HCT116 (cell line): ENCODE results near the gene GPR17. TPM values are rescaled to one million over a fixed set of nuclear protein-coding genes. Genes with fewer than 3 reads are reported as not detected.

ENCODE experiments used
- ATAC-seq: fragments of 200-7000 bp; cut with Tn5 transposase; 2 replicates; pipeline ENCODE4 v1.9.1; 2020; ENCODE audit warnings: mild to moderate bottlenecking, moderate library complexity
- BruUV-seq: library from RNA; stranded (reverse); fragments of 400-500 nt; replicated peaks from 2 replicates; lab custom pipeline; 2021; lab: Mats Ljungman, UMichigan
- CTCF ChIA-PET: fragments of 300-600 bp; sonication (Branson Sonifier 250); formaldehyde crosslinking; loops from one replicate; lab custom pipeline; 2021; ENCODE audit warnings: antibody characterized with exemption; lab: Charles Lee
- POLR2A ChIA-PET: fragments of 300-600, 350-600 bp; sonication (Branson Sonifier 250); formaldehyde crosslinking; loops from one replicate; lab custom pipeline; 2021; ENCODE audit warnings: antibody characterized with exemption; lab: Charles Lee
- RAD21 ChIA-PET, 2 experiments: fragments of 300-600 bp; sonication (Branson Sonifier 250); formaldehyde crosslinking; loops; one replicate each; lab custom pipeline; 2023; ENCODE audit warnings: low total read pairs in 2 of 2; ENCODE audit not compliant: uncharacterized antibody in 2 of 2, unreplicated experiment in 2 of 2, low non-redundant PET in 1 of 2; lab: Charles Lee
- DNase-seq: peaks from one replicate; pipeline ENCODE4 v3.0.0-alpha.2; 2010; ENCODE audit warnings: low read depth, low spot score
- H2AFZ ChIP-seq: fragments of 200-600 bp; shearing (Covaris generic), sonication (generic); 2 replicates; pipeline ENCODE4 v1.6.1; 2017; ENCODE audit warnings: low read depth, mixed run types, mixed read lengths, antibody characterized with exemption, low read length; ENCODE audit not compliant: poor library complexity, severe bottlenecking
- H3K27ac ChIP-seq: 2 replicates; pipeline ENCODE4 v1.5.1; 2012; ENCODE audit warnings: low read depth, low read length
- H3K27me3 ChIP-seq: fragments of 200-600 bp; sonication (generic); 2 replicates; pipeline ENCODE4 v1.6.1; 2016; ENCODE audit warnings: mixed run types, low read length, mixed read lengths; ENCODE audit not compliant: insufficient read depth
- H3K36me3 ChIP-seq, 2 experiments: fragments of 200-500 bp in 1 of 2; fragments of 200-600 bp in 1 of 2; sonication (Bioruptor generic) in 1 of 2; sonication (generic) in 1 of 2; 2 replicates each; pipeline versions ENCODE4 v1.5.1 to v1.6.1; 2014 to 2016; ENCODE audit warnings: low read length in 2 of 2, inconsistent platforms in 1 of 2, mixed read lengths in 1 of 2, mixed run types in 1 of 2; ENCODE audit not compliant: insufficient read depth in 2 of 2, control insufficient read depth in 1 of 2
- H3K4me1 ChIP-seq, 2 experiments: fragments of 200-600 bp in 1 of 2; sonication (generic) in 1 of 2; 2 replicates each; pipeline versions ENCODE4 v1.5.1 to v1.6.1; 2012 to 2017; ENCODE audit warnings: low read length in 2 of 2, inconsistent platforms in 1 of 2, mild to moderate bottlenecking in 1 of 2, mixed read lengths in 1 of 2, mixed run types in 1 of 2, moderate library complexity in 1 of 2; ENCODE audit not compliant: insufficient read depth in 2 of 2, control insufficient read depth in 1 of 2
- H3K4me2 ChIP-seq: fragments of 200-600 bp; sonication (generic); 2 replicates; pipeline ENCODE4 v1.6.1; 2017; ENCODE audit warnings: mixed run types, low read length, mixed read lengths
- H3K4me3 ChIP-seq, 2 experiments: fragments of 200-600 bp in 1 of 2; sonication (generic) in 1 of 2; replicated peaks in 1 of 2; 2 replicates each; pipeline ENCODE4 v1.5.1; 2011 to 2016; ENCODE audit warnings: low read length in 2 of 2, control low read depth in 1 of 2, low read depth in 1 of 2, mild to moderate bottlenecking in 1 of 2, mixed read lengths in 1 of 2, mixed run types in 1 of 2
- H3K79me2 ChIP-seq: fragments of 200-600 bp; sonication (generic); 2 replicates; pipeline ENCODE4 v1.6.1; 2017; ENCODE audit warnings: mild to moderate bottlenecking, mixed run types, low read length, moderate library complexity, mixed read lengths; ENCODE audit not compliant: insufficient read depth
- H3K9ac ChIP-seq: fragments of 200-600 bp; sonication (generic); 2 replicates; pipeline ENCODE4 v1.6.1; 2016; ENCODE audit warnings: low read length, mixed read lengths
- H3K9me2 ChIP-seq: fragments of 200-600 bp; sonication (generic), shearing (Covaris generic); 2 replicates; pipeline ENCODE4 v1.6.1; 2017; ENCODE audit warnings: mixed run types, mild to moderate bottlenecking, moderate library complexity; ENCODE audit not compliant: insufficient read depth
- H3K9me3 ChIP-seq, 2 experiments: fragments of 200-500 bp in 1 of 2; fragments of 200-600 bp in 1 of 2; sonication (Bioruptor generic) in 1 of 2; sonication (generic) in 1 of 2; 2 replicates each; pipeline ENCODE4 v1.6.1; 2014 to 2017; ENCODE audit warnings: low read length in 2 of 2, mixed read lengths in 2 of 2, inconsistent platforms in 1 of 2, low read depth in 1 of 2, mild to moderate bottlenecking in 1 of 2, mixed run types in 1 of 2, moderate library complexity in 1 of 2; ENCODE audit not compliant: control insufficient read depth in 1 of 2, insufficient read depth in 1 of 2
- H4K20me1 ChIP-seq: fragments of 200-600 bp; sonication (generic), shearing (Covaris generic); 2 replicates; pipeline ENCODE4 v1.6.1; 2017; ENCODE audit warnings: mixed run types, mild to moderate bottlenecking, moderate library complexity; ENCODE audit not compliant: insufficient read depth
- CBX3 ChIP-seq: IDR thresholded peaks from 2 replicates; pipeline ENCODE4 v1.6.1; 2012; ENCODE audit warnings: low read depth
- ELF1 ChIP-seq: IDR thresholded peaks from 2 replicates; pipeline ENCODE4 v1.6.1; 2012; ENCODE audit warnings: low read depth, borderline replicate concordance
- MAX ChIP-seq: IDR thresholded peaks from 2 replicates; pipeline ENCODE4 v1.6.1; 2012
- RAD21 ChIP-seq: IDR thresholded peaks from 2 replicates; pipeline ENCODE4 v1.6.1; 2012; ENCODE audit warnings: low read depth, mild to moderate bottlenecking
- SRF ChIP-seq: IDR thresholded peaks from 2 replicates; pipeline ENCODE4 v1.6.1; 2012; ENCODE audit warnings: low read depth
- TCF7L2 ChIP-seq: IDR thresholded peaks from 2 replicates; pipeline ENCODE4 v1.7.0; 2011; ENCODE audit warnings: borderline replicate concordance, inconsistent platforms; ENCODE audit not compliant: insufficient read depth, insufficient read length; ENCODE audit errors: extremely low read depth
- YY1 ChIP-seq: IDR thresholded peaks from 2 replicates; pipeline ENCODE4 v1.6.1; 2011; ENCODE audit warnings: low read length, low read depth, moderate library complexity, mild to moderate bottlenecking; ENCODE audit not compliant: insufficient replicate concordance; ENCODE audit errors: extremely low read depth
- ZNF274 ChIP-seq: fragments of 200-500 bp; sonication (Bioruptor generic); IDR thresholded peaks from 2 replicates; pipeline ENCODE4 v1.6.1; 2014; ENCODE audit warnings: mild to moderate bottlenecking, low read depth, low read length, inconsistent platforms
- intact Hi-C: fragments of 100-400 bp; cut with micrococcal nuclease; formaldehyde crosslinking; loops from 2 replicates; pipeline ENCODE4 v1.10.0; 2022
- total RNA-seq: library from RNA; stranded (reverse); gene quantifications from one replicate; pipeline ENCODE4 v1.2.1, GENCODE V29; 2021; ENCODE audit not compliant: unreplicated experiment
- TF ChIP-seq, protein P1 (sequence below), 3 experiments: fragments of 200-600 bp in 1 of 3; sonication (generic) in 1 of 3; IDR thresholded peaks in 2 of 3; conservative IDR thresholded peaks in 1 of 3; 2 replicates each; pipeline ENCODE4 v1.5.1; 2012 to 2017; ENCODE audit warnings: low read depth in 2 of 3, low read length in 2 of 3, antibody characterized with exemption in 1 of 3, borderline replicate concordance in 1 of 3, control low read depth in 1 of 3, mild to moderate bottlenecking in 1 of 3, mixed read lengths in 1 of 3, mixed run types in 1 of 3, moderate library complexity in 1 of 3; ENCODE audit not compliant: insufficient read depth in 1 of 3

The GPR17 gene
- total RNA-seq, 1 experiment from 2014 or later: not detected

- Histone ChIP-seq H3K9ac (no peak overlapping the region), H3K4me1 (no peaks in the 10 kb centered on the region), H3K4me2 (no peak overlapping the region), H3K9me2 (no peaks in the 10 kb centered on the region)
- DNase-seq: no peak
- RAD21 ChIA-PET: no interaction called here
- POLR2A ChIA-PET: no interaction called here
- no peak for TF ChIP-seq ZNF274
- no peak for TF ChIP-seq YY1
- TF ChIP-seq MAX: no peak
- TF ChIP-seq, protein P1, sequence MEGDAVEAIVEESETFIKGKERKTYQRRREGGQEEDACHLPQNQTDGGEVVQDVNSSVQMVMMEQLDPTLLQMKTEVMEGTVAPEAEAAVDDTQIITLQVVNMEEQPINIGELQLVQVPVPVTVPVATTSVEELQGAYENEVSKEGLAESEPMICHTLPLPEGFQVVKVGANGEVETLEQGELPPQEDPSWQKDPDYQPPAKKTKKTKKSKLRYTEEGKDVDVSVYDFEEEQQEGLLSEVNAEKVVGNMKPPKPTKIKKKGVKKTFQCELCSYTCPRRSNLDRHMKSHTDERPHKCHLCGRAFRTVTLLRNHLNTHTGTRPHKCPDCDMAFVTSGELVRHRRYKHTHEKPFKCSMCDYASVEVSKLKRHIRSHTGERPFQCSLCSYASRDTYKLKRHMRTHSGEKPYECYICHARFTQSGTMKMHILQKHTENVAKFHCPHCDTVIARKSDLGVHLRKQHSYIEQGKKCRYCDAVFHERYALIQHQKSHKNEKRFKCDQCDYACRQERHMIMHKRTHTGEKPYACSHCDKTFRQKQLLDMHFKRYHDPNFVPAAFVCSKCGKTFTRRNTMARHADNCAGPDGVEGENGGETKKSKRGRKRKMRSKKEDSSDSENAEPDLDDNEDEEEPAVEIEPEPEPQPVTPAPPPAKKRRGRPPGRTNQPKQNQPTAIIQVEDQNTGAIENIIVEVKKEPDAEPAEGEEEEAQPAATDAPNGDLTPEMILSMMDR (IDR thresholded peaks at IDR 0.05 in 2 of 3, conservative IDR thresholded peaks at IDR 0.05 in 1 of 3; ENCODE audit: borderline replicate concordance in 1 of 3, insufficient read depth in 1 of 3, low read depth in 2 of 3, low read length in 2 of 3): no peak
- no peak for TF ChIP-seq TCF7L2
- TF ChIP-seq CBX3: no peak
- TF ChIP-seq SRF: no peak
- TF ChIP-seq RAD21: no peak
- no peak for TF ChIP-seq ELF1
- TF ChIP-seq, all 23 proteins: peak for 0
- ATAC-seq: no peak
- CTCF ChIA-PET: no interaction called here
- Histone ChIP-seq H3K79me2 (no peaks in the 10 kb centered on the region), H3K4me3 (no peak overlapping the region), H3K27ac (no peak overlapping the region), H4K20me1 (no peaks in the 10 kb centered on the region), H3K27me3 (no peaks in the 10 kb centered on the region), H3K36me3 (no peaks in the 10 kb centered on the region), H2AFZ (no peak overlapping the region), H3K9me3 (no peaks in the 10 kb centered on the region; a peak in 1 of 4 replicates)
- BruUV-seq: no TSS peak
- intact Hi-C loops: no loop called here
These were observed 36.8 kb upstream of the GPR17 start for GRCh38 chr2:127609031-127609751.
